Hepatocyte (in vitro differentiated cells): ENCODE measurements around the gene RNF2. TPM values are rescaled to one million over a fixed set of nuclear protein-coding genes. Genes with fewer than 3 reads are reported as not detected.

Experiments used
- DNase-seq: peaks from one replicate; pipeline ENCODE4 v3.0.0-alpha.2; 2016; ENCODE audit warnings: low spot score
- H2AFZ ChIP-seq: fragments of 200-600 bp; sonication (generic); 2 replicates; pipeline ENCODE4 v1.6.0; 2016; ENCODE audit warnings: antibody characterized with exemption, mild to moderate bottlenecking
- H3K27ac ChIP-seq: fragments of 200-600 bp; sonication (generic); 2 replicates; pipeline ENCODE4 v1.5.1; 2016; ENCODE audit warnings: mild to moderate bottlenecking
- H3K27me3 ChIP-seq: fragments of 200-600 bp; sonication (generic); 2 replicates; pipeline ENCODE4 v1.6.1; 2016
- H3K36me3 ChIP-seq: fragments of 200-600 bp; sonication (generic); replicated peaks from 2 replicates; pipeline ENCODE4 v1.5.1; 2016; ENCODE audit warnings: low read depth; ENCODE audit not compliant: insufficient read depth
- H3K4me1 ChIP-seq: fragments of 200-600 bp; sonication (generic); 2 replicates; pipeline ENCODE4 v1.5.1; 2016; ENCODE audit warnings: mild to moderate bottlenecking, moderate library complexity; ENCODE audit not compliant: insufficient read depth
- H3K4me2 ChIP-seq: fragments of 200-600 bp; sonication (generic); 2 replicates; pipeline ENCODE4 v1.6.0; 2016
- H3K4me3 ChIP-seq: fragments of 200-600 bp; sonication (generic); 2 replicates; pipeline ENCODE4 v1.5.1; 2016; ENCODE audit warnings: mild to moderate bottlenecking
- H3K79me2 ChIP-seq: fragments of 200-600 bp; sonication (generic); 2 replicates; pipeline ENCODE4 v1.6.0; 2017; ENCODE audit warnings: mild to moderate bottlenecking
- H3K9me2 ChIP-seq: fragments of 200-600 bp; sonication (generic); replicated peaks from 2 replicates; pipeline ENCODE4 v1.6.0; 2017; ENCODE audit warnings: mild to moderate bottlenecking; ENCODE audit not compliant: insufficient read depth
- H3K9me3 ChIP-seq: fragments of 200-600 bp; sonication (generic); 2 replicates; pipeline ENCODE4 v1.5.1; 2016; ENCODE audit warnings: low read depth, mild to moderate bottlenecking
- H4K20me1 ChIP-seq: fragments of 200-600 bp; sonication (generic); 2 replicates; pipeline ENCODE4 v1.6.0; 2016; ENCODE audit warnings: mild to moderate bottlenecking; ENCODE audit not compliant: insufficient read depth, poor library complexity, severe bottlenecking
- CTCF ChIP-seq: fragments of 200-600 bp; sonication (generic); IDR thresholded peaks from 2 replicates; pipeline ENCODE4 v1.5.1; 2016; ENCODE audit warnings: antibody characterized with exemption, mild to moderate bottlenecking; ENCODE audit not compliant: poor library complexity
- EZH2 ChIP-seq: fragments of 200-600 bp; sonication (generic); IDR thresholded peaks from 2 replicates; pipeline ENCODE4 v1.6.1; 2016; ENCODE audit warnings: antibody characterized with exemption, mild to moderate bottlenecking, borderline replicate concordance
- EZH2phosphoT487 ChIP-seq: fragments of 200-600 bp; sonication (generic); IDR thresholded peaks from one replicate; pipeline ENCODE4 v1.6.1; 2018; ENCODE audit warnings: antibody characterized with exemption, mild to moderate bottlenecking, low read depth, moderate library complexity; ENCODE audit not compliant: unreplicated experiment, severe bottlenecking
- WGBS: methylation state at CpG from one replicate; pipeline ENCODE4 v1.1.6; 2016; ENCODE audit warnings: low lambda C conversion rate; ENCODE audit errors: missing lambda C conversion rate; 5-methylcytosine and 5-hydroxymethylcytosine counted together
- polyA plus RNA-seq: library from polyadenylated mRNA; unstranded; fragments of >200 nt; fragmentation: Nextera tagmentation; extraction: Ambion mirVana; gene quantifications from 2 replicates; pipeline ENCODE4 v1.2.1, GENCODE V29; 2016
- total RNA-seq: library from RNA; depleted of rRNA; stranded (reverse); fragments of >200 nt; gene quantifications from 2 replicates; pipeline ENCODE4 v1.2.3, GENCODE V29; 2014

Gene RNF2
- total and polyA plus RNA-seq, 2 experiments from 2014 or later: 20.3 to 24.6 TPM

GRCh38 chr1:185112356-185112755 is 67.0 kb downstream of the RNF2 start:
- 80% methylated on average over 2 of the region's 2 CpGs for WGBS
- no peak overlapping the region for H2AFZ ChIP-seq

GRCh38 chr1:185129708-185130107 is 84.3 kb downstream of the RNF2 start:
- no peak for DNase-seq
- no peaks in the 10 kb centered on the region for H3K4me1 ChIP-seq
- H3K9me3 ChIP-seq: peaks cover 5% of the 10 kb centered on the region
- no peak for TF ChIP-seq CTCF
- no peak for TF ChIP-seq EZH2
- no peak for TF ChIP-seq EZH2phosphoT487
- H4K20me1 ChIP-seq: no peaks in the 10 kb centered on the region
- no peak overlapping the region for H3K27ac ChIP-seq
- no peak overlapping the region for H3K4me3 ChIP-seq
- H3K79me2 ChIP-seq: no peaks in the 10 kb centered on the region
- no peak overlapping the region for H3K4me2 ChIP-seq
- H3K9me2 ChIP-seq: no peaks in the 10 kb centered on the region
- no peaks in the 10 kb centered on the region for H3K27me3 ChIP-seq
- H3K36me3 ChIP-seq: no peaks in the 10 kb centered on the region
- H2AFZ ChIP-seq: no peak overlapping the region
- WGBS: 100% methylated on average over 2 of the region's 2 CpGs

More at GRCh38 chr1:185112356-185112755, 67.0 kb downstream of the RNF2 start:
- DNase-seq: no peak
- Histone ChIP-seq H3K4me2 (no peak overlapping the region), H4K20me1 (no peaks in the 10 kb centered on the region), H3K9me2 (no peaks in the 10 kb centered on the region), H3K27me3 (no peaks in the 10 kb centered on the region), H3K36me3 (no peaks in the 10 kb centered on the region), H3K79me2 (no peaks in the 10 kb centered on the region), H3K9me3 (no peaks in the 10 kb centered on the region), H3K4me3 (no peak overlapping the region), H3K4me1 (no peaks in the 10 kb centered on the region), H3K27ac (no peak overlapping the region)
- TF ChIP-seq CTCF (no peak), EZH2phosphoT487 (no peak), EZH2 (no peak)

- Histone ChIP-seq H3K79me2 (no peaks in the 10 kb centered on the region), H3K27ac (no peak overlapping the region), H3K36me3 (no peaks in the 10 kb centered on the region), H3K4me1 (no peaks in the 10 kb centered on the region), H3K27me3 (no peaks in the 10 kb centered on the region), H2AFZ (no peak overlapping the region), H3K9me2 (no peaks in the 10 kb centered on the region), H3K4me2 (no peak overlapping the region), H3K4me3 (no peak overlapping the region), H4K20me1 (no peaks in the 10 kb centered on the region), H3K9me3 (peaks cover 5% of the 10 kb centered on the region)
- DNase-seq: no peak
- TF ChIP-seq EZH2 (no peak), CTCF (no peak), EZH2phosphoT487 (no peak)
- 93% methylated on average over 1 of the region's 1 CpG for whole genome bisulfite sequencing
These were observed 87.2 kb downstream of the RNF2 start for GRCh38 chr1:185132534-185132933.
